GM15510 (cell line): ENCODE measurements around the gene TRIM38.

Experiments used
- POLR2A ChIP-seq: IDR thresholded peaks from 3 replicates; pipeline ENCODE4 v1.6.1; 2011; ENCODE audit warnings: borderline replicate concordance; ENCODE audit not compliant: insufficient read length; ENCODE audit errors: extremely low read depth

The TRIM38 gene

GRCh38 chr6:26026833-26027490, 64.4 kb downstream of the TRIM38 start:
- TF ChIP-seq POLR2A = peak; percentile 100

DNA sequence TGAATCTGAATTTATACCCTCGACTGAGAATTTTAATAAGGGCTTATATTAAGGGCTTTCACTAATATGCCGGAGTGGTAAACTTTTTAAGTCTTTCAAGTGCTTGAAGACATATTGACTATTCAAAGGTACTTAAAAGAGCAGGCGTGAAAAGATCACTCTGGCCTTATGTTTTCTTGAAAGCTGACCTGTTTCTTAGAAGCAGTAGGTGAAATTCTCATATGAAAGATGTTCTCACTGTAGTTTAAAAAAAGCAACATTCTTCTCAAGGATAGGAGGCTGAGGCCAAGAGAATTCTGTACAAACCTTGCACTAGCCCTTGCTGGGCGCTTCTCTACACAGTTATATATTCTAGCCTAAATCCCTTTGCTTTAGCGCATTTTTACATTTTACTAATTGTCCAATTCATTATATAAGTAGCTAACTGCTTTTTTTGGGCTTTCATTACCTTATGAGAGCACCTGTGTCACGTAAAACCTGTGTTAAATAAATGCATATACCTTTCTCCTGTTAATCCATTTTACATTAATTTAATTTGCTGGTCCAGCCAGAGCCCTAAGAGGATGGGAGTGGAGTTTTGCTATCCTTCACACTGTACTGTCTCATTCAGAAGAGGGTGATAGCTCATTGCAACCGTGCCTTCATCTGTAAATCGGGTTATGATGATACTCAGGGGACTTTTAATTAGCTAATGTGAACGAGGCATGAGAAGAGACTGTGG, 65.0 kb downstream of the TRIM38 start:
- TF ChIP-seq POLR2A = no peak

- TF ChIP-seq POLR2A = no peak
Measured at GRCh38 chr6:26028212-26028745, 65.7 kb downstream of the TRIM38 start.

- no peak for TF ChIP-seq POLR2A
Measured at GRCh38 chr6:26028746-26029569, 66.4 kb downstream of the TRIM38 start.

DNA sequence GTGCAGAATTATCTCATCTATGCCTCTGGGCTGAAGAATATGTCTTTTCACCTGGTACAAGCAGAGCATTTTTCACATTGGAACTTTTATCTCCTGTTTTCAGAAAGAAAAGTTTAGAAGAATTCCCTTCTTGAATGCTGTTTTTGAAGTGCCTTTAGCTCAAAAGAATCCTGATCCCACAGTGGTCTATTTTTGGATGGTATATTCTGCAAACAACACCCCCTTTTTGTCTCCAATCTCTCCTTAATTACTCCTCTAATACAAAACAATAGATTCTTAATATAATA, 66.9 kb downstream of the TRIM38 start:
- no peak for TF ChIP-seq POLR2A

- TF ChIP-seq POLR2A = no peak
Measured at GRCh38 chr6:26029857-26030653, 67.5 kb downstream of the TRIM38 start.

- TF ChIP-seq POLR2A = no peak
Measured at GRCh38 chr6:26030716-26031115, 68.1 kb downstream of the TRIM38 start.

DNA sequence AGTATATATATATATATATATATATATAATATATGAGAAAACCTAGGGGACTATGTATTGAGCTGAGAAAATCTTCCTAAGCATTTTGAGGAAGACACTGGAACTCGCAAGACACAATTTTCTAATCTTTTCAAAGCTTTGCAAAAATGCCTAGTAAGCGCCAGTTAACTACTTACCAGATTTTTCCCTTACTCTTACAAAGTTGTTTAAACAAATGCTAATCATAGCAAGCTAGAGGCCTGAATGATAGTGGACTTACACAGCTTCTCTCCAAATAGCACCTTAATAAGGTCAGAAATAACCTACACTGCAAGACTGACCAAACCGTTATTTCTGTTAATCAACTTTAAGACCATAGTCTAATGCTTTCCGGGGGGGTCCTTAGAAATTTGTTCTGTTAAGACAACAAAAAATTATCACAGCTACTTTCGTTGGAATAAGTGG, 68.6 kb downstream of the TRIM38 start:
- no peak for TF ChIP-seq POLR2A

DNA sequence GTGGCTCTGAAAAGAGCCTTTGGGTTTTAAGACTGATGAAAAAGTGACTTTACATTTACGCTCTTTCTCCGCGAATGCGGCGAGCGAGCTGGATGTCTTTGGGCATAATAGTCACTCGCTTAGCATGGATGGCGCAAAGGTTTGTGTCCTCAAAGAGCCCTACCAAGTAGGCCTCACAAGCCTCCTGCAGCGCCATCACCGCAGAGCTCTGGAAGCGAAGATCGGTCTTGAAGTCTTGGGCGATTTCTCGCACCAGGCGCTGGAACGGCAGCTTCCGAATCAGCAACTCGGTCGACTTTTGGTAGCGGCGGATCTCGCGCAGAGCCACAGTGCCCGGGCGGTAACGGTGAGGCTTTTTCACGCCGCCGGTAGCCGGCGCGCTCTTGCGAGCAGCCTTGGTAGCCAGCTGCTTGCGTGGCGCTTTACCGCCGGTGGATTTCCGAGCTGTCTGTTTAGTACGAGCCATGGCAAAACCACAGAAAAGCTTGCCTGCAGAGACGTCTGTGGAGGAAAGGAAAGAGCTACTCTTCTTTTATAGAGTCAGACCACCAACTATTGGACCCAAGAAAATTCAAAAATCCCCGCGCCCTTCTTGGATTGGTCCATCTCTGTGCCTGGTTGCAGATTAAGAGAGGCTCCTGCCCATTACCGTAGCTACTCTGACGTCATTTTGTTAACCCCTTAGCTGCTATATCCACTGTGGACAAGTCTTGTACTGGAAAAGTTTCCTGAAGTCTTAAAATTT, 69.2 kb downstream of the TRIM38 start:
- peak; percentile 100 for TF ChIP-seq POLR2A

DNA sequence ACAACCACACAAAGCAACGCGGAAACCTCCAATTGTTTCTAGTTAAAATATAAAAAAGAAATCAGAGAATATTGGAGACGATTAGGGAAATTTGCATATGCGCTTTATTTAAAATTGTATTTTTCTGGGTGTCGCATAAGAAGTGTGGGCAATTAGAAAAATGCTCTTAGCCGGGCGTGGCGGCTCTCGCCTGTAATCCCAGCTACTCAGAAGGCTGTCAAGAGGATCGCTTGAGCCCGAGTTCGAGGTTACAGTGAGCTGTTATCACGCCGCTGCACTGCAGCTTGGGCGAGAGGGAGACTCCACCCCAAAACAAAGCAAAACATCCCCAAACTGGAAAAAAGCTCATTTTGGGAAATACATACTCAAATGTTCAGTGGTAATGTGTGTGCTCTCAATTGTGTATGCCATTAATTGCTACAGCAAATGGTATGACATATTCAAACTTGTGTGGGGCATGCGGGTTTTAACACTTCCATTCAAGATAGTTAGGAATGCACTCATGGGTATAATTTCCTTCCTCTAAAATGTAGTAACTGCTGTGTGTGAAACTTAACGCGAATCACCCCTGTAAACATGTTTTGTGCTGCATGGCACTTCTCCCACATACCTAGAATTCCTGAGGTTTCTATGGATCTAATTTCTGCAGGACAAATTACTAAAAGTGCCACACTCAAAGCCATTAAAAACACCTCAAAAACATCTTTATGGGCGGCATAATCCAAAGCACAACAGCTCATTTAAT, 69.9 kb downstream of the TRIM38 start:
- TF ChIP-seq POLR2A = no peak

- peak; percentile 96 for TF ChIP-seq POLR2A
Measured at GRCh38 chr6:26033085-26033940, 70.7 kb downstream of the TRIM38 start.

DNA sequence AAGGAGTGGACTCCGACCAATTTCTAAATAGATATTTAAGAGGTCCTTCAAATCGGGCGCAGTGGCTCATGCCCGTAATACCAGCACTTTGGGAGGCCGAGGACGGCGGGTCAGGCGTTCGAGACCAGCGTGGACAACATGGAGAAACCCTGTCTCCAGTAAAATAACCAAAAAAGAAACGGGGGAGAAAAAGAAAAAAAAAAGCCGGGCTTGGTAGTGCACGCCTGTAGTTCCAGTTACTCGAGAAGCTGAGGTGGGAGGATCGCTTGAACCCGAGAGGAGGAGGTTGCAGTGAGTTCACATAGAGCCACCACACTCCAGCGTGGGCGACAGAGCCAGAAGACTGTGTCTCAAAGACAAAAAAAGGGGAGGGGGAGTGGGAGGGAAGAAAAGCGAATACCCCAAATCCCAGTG, 71.3 kb downstream of the TRIM38 start:
- TF ChIP-seq POLR2A = no peak
